ENCODE results near the gene DHRS7B. TPM values are rescaled to one million over a fixed set of nuclear protein-coding genes. Genes with fewer than 3 reads are reported as not detected.

DHRS7B gene
- total RNA-seq, 1 donor from 2014 or later, result 31.7 TPM

GRCh38 chr17:21214777-21215541, 88.2 kb downstream of the DHRS7B start:
- H3K4me1 ChIP-seq, result peaks cover 50% of the 10 kb centered on the region
- peak overlapping the region; percentile 77 to 85 for H3K4me3 ChIP-seq
- DNase-seq (ENCODE audit: extremely low spot score in 2 of 2), result no peak
- H3K36me3 ChIP-seq, result no peaks in the 10 kb centered on the region
- TF ChIP-seq POLR2AphosphoS5 (IDR thresholded peaks at IDR 0.05; ENCODE audit: insufficient read depth in 1 of 2, low read depth in 1 of 2), result no peak
- TF ChIP-seq POLR2A (IDR thresholded peaks at IDR 0.05), result no peak
- TF ChIP-seq, protein P1, sequence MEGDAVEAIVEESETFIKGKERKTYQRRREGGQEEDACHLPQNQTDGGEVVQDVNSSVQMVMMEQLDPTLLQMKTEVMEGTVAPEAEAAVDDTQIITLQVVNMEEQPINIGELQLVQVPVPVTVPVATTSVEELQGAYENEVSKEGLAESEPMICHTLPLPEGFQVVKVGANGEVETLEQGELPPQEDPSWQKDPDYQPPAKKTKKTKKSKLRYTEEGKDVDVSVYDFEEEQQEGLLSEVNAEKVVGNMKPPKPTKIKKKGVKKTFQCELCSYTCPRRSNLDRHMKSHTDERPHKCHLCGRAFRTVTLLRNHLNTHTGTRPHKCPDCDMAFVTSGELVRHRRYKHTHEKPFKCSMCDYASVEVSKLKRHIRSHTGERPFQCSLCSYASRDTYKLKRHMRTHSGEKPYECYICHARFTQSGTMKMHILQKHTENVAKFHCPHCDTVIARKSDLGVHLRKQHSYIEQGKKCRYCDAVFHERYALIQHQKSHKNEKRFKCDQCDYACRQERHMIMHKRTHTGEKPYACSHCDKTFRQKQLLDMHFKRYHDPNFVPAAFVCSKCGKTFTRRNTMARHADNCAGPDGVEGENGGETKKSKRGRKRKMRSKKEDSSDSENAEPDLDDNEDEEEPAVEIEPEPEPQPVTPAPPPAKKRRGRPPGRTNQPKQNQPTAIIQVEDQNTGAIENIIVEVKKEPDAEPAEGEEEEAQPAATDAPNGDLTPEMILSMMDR (IDR thresholded peaks at IDR 0.05), result no peak
- intact Hi-C loops (cut with DNase I), result loop anchor here (10.0 kb wide), 2 partner anchors 50 to 90 kb away; partner anchors contain the start of gene DHRS7B
- H3K27ac ChIP-seq, result peak overlapping the region; percentile 85
- H3K9me3 ChIP-seq, result no peaks in the 10 kb centered on the region
- no peaks in the 10 kb centered on the region for H3K27me3 ChIP-seq

DNA sequence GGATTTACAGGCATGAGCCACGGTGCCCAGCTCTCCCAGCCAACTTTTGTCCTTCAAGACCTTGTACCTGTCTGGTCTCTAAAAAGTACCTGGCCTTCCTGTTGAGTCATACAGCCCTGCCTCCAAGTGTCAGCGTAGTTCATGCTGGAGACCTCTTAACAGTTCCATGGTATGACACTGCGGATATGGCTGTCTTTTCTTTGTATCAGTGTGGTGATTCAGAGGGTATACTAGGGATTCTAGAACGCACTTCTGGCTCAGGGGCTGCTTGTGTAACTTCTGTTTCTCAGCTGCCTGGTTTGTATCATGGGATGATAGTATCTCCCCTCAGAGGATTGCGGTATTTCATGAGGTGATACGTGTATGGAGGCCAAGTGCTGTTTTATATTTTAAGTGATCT, 89.2 kb downstream of the DHRS7B start:
- no peaks in the 10 kb centered on the region for H3K36me3 ChIP-seq
- TF ChIP-seq POLR2AphosphoS5 (IDR thresholded peaks at IDR 0.05; ENCODE audit: insufficient read depth in 1 of 2, low read depth in 1 of 2) (no peak), POLR2A (IDR thresholded peaks at IDR 0.05) (no peak)
- TF ChIP-seq, protein P1 (IDR thresholded peaks at IDR 0.05), result no peak
- H3K27me3 ChIP-seq, result no peaks in the 10 kb centered on the region
- no peak overlapping the region for H3K4me3 ChIP-seq
- intact Hi-C loops (cut with DNase I), result loop anchor here (10.0 kb wide), 2 partner anchors 51 to 91 kb away; partner anchors contain the start of gene DHRS7B
- DNase-seq (ENCODE audit: extremely low spot score in 2 of 2), result no peak
- H3K27ac ChIP-seq, result no peak overlapping the region
- H3K9me3 ChIP-seq, result no peaks in the 10 kb centered on the region
- peaks cover 40% of the 10 kb centered on the region for H3K4me1 ChIP-seq

- H3K9me3 ChIP-seq, result no peaks in the 10 kb centered on the region
- H3K4me1 ChIP-seq, result peaks cover 26% of the 10 kb centered on the region
- no peak for DNase-seq (ENCODE audit: extremely low spot score in 2 of 2)
- no peak overlapping the region for H3K4me3 ChIP-seq
- intact Hi-C loops (cut with DNase I), result loop anchor here (10.0 kb wide), 2 partner anchors 53 to 93 kb away; partner anchors contain the start of gene DHRS7B
- H3K27ac ChIP-seq, result no peak overlapping the region
- no peaks in the 10 kb centered on the region for H3K36me3 ChIP-seq
- TF ChIP-seq POLR2A (IDR thresholded peaks at IDR 0.05), result no peak
- no peak for TF ChIP-seq POLR2AphosphoS5 (IDR thresholded peaks at IDR 0.05; ENCODE audit: insufficient read depth in 1 of 2, low read depth in 1 of 2)
- TF ChIP-seq, protein P1 (IDR thresholded peaks at IDR 0.05), result no peak
- H3K27me3 ChIP-seq, result no peaks in the 10 kb centered on the region
Observed at GRCh38 chr17:21217346-21217745, 90.6 kb downstream of the DHRS7B start.

- H3K9me3 ChIP-seq, result no peaks in the 10 kb centered on the region
- TF ChIP-seq POLR2AphosphoS5 (IDR thresholded peaks at IDR 0.05; ENCODE audit: insufficient read depth in 1 of 2, low read depth in 1 of 2) (no peak), POLR2A (IDR thresholded peaks at IDR 0.05) (no peak)
- TF ChIP-seq, protein P1 (IDR thresholded peaks at IDR 0.05), result no peak
- H3K27ac ChIP-seq, result no peak overlapping the region
- DNase-seq (ENCODE audit: extremely low spot score in 2 of 2), result no peak
- H3K4me1 ChIP-seq, result peaks cover 18% of the 10 kb centered on the region
- intact Hi-C loops (cut with DNase I), result loop anchor here (10.0 kb wide), 2 partner anchors 53 to 93 kb away; partner anchors contain the start of gene DHRS7B
- H3K36me3 ChIP-seq, result no peaks in the 10 kb centered on the region
- H3K27me3 ChIP-seq, result no peaks in the 10 kb centered on the region
- H3K4me3 ChIP-seq, result no peak overlapping the region
Observed at GRCh38 chr17:21218101-21218500, 91.3 kb downstream of the DHRS7B start.
